GM18870 (cell line): ENCODE results near the gene RTF1.

Source experiments
- ATAC-seq: cut with Tn5 transposase; IDR thresholded peaks from one replicate; pipeline ENCODE4 v1.9.1; 2021; ENCODE audit warnings: moderate library complexity; ENCODE audit not compliant: unreplicated experiment

Gene RTF1

DNA sequence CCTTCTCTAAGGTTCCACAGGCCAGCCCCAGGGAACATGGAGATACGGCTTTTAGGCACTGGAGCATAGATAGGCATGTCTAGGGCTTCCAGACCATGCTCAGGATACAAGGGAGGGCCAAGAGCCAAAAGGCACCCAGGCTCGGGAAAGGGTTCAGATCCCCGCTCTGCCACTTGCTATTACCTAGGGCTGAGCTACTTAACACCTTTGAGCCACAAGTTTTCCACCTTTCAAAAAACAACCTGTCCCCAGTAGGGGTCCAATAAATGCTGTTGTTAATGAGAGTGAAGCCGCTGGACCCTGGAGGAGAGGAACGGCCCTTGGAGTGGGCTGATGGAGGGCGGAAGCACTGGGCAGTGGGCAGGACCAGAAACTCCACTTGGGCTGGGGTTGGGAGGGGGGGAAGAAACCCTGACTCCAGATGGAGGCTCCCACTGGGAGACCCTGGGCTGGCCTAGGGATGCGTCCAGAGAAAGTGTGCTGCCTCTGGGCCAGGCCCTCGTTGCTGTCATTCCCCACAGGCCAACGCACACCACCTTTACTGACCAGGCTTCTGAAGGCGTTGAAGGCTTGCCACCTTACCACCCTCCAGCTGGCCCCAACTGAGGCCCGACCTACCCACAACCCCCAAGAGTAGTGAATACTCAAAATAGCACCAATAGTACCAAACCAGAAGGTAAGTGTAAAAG, 68.2 kb downstream of the RTF1 start:
- no peak for ATAC-seq

DNA sequence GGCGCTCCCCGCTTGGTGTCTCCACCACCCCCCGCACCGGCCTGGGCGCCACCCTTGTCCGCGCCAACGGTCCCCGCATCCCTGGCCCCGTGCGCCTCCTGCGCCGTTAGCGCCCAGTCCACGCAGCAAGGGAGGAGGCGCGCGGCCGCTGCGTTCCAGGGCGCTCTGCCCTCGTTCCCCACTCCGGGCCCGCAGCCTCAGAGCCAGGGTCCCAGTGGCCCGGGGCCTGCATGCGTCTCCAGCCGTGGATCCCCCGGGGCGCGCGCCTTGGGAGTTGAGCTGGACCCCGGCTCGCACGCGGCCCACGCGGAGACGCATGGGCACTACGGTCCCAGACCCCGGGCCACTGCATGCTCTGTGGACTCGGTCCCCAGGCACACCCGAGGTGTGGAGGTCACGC, 69.4 kb downstream of the RTF1 start:
- no peak for ATAC-seq

DNA sequence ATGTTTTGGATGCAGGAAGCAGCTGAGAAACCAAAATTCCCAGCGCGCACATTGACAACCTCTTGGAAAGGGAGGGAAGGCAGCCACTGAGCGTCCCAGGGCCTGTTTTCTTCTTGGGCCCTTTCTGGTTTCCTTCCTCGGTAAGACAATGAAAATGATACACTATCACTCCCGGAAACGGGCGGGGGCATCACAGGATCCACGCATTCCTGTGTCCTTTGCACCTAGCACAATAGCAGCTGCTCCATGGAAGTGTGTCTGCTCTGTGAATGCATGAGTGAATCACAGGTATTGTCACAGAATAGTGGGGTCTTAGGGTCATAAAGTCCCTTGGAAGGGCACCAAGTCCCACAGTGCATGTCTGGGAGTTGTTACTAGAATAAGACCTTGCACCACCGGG, 70.5 kb downstream of the RTF1 start:
- no peak for ATAC-seq

DNA sequence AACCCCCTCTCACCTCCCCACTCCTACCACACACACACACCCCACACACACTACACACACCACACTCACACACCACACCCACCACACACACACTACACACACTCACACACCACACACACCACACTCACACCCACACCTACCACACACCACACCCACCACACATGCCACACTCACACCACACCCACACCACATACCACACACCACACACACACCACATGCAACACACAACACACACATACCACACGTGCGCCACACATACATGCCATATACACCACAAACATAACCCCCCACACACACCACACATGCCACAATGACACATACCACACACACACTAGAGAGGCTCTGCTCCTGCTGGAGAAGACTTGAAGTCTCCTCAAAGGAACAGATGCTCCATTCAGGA, 70.9 kb downstream of the RTF1 start:
- ATAC-seq, result no peak

DNA sequence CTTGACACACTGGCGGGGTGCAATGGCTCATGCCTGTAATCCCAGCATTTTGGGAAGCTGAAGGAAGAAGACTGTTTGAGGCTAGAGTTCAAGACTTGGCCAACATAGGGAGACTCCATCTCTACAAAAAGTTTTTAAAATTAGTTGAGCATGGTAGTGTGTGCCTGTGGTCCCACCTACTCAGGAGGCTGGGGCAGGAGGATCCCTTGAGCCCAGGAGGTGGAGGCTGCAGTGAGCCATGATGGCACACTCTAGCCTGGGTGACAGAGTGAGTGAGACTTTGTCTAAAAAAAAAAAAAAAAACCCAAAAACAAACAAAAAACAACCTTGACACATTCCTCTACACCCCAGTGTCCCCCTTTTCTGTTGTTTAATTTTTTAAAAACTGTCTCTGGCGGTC, 72.7 kb downstream of the RTF1 start:
- no peak for ATAC-seq

DNA sequence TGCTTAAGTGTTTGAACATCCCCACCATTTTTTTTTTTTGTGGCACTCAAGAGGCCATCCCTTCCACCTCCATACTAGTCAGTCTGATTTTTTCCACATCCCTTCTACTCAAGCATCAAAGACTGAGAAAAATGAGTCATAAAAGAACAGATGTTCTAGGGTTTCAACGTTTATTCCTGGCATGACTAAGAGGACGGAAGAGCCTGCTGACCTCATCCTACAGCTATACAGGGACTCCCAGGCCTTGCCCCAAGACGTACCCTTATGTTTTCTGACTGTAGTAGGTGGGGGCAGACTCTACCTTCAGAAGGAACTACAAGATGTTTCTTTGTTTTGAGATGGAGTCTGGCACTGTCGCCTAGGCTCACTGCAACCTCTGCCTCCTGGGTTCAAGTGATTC, 73.5 kb downstream of the RTF1 start:
- peak; percentile 35 for ATAC-seq

DNA sequence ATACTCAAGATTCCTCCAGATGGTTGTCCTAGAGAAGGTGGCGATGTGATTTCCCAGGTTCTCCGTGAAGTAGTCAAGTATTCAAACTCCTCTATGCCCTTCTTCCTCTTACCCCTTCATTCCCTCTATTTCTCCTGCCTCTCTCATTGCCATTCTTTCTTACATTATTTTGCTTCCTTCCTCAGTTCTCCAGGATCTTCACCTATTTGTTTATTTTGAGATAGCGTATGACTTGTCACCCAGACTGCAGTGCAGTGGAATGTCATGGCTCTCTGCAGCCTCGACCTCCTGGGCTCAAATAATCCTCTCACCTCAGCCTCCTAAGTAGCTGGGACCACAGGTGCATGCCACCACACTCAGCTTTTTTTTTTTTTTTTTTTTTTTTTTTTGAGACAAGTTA, 75.0 kb downstream of the RTF1 start:
- ATAC-seq, result no peak

DNA sequence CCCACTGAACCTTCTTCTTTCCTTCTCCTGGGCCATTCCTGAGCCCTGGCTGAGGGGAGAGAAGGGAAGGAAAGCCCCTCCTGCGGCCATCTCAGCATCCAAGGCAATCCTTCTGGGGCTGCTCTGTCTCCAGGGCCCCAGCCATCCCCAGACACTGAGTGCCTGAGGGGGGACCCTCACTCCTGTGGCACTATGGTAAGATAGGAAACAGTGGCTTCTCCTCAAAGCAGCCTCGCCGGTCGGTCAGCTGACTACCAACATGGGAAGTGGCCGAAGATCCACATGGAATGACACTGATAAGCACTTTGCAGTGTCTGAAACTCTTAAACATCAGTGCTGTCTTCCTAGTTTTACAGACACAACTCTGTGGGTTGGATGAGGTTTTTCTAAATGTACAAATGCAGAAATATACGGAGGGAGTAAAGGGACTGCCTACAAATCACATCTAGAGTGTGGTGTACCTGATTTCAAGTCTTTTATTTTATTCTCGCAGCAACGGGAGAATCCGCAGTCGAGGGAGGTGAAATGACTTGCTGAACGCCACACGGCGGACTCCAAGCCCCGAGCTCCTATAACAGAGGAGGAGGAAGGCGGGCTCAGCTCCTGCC, 75.8 kb downstream of the RTF1 start:
- ATAC-seq, result no peak

DNA sequence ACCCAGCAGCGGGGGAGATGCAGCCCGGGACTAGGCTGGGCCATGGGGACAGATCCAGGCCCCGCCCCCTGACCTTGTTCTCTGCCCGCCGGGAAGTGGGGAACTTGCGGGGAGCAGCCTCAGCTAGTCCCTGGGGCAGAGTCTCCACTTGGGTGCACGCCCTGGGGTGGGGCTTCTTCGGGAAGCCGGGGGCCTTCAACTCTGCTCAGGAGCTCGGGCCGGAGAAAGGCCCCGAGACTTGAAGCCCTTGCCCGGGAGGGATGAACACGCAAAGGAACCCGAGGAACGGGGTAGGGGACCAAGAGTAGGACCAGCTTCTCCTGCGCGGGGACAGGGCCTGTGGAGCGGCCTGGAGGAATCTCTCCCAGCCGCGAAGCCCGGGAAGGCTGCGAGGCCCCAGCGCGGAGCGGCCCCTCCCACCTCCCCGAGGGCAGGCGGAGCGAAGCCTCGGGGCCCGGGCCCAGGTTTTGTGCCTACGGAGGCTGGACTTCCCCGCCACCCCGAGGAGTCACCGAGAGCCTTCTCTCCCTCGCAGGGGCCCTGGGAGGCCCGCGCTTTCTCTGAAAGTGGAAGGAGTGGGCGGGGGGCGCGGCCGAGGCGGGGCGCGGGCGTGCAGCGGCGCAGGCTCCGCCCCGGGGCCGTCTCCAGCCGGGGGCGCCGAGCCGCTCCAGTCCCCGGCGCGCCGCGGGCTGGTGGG, 76.5 kb downstream of the RTF1 start, which contains the start of gene ITPKA:
Gene ITPKA (plus strand): TSS at position 670 of the 697 bp plus-strand sequence. CDS start 54 bp downstream, outside the sequence.
- ATAC-seq, result peak; percentile 50

DNA sequence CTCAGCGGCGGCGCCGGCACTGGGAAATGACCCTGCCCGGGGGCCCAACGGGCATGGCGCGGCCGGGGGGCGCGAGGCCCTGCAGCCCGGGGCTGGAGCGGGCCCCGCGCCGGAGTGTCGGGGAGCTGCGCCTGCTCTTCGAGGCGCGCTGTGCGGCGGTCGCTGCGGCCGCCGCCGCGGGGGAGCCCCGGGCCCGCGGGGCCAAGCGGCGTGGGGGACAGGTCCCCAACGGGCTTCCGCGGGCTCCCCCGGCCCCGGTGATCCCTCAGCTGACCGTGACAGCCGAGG, 77.0 kb downstream of the RTF1 start:
- peak; percentile 18 for ATAC-seq

DNA sequence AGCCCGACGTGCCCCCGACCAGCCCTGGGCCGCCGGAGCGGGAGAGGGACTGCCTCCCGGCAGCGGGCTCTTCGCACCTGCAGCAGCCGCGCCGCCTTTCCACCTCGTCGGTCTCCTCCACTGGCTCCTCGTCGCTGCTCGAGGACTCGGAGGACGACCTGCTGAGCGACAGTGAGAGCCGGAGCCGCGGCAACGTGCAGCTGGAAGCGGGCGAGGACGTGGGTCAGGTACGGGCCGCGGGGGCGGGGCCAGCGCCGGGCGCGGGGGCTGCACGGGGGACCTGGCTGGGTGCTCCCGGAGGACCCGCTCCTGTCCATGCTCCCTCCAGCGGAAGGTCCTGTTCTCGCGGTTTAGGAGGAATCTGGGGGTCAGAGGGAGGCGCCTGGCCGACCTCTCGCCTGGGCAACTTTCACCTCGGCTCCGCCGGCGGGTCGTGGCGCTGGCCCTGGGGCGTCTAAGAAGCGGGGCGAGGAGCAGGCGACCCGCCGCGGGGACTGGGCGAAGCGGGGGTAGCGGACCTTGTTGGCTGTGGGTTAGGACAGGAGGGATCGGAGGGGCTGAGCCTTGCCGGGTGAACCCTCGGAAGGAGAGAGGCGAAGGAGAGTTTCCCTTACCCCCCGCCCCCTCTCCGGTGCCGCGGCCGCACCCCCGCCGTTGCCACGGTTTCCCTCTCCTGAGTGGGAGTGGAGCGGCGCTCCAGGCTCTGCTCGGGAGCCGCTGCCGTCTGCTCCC, 77.5 kb downstream of the RTF1 start:
- no peak for ATAC-seq

DNA sequence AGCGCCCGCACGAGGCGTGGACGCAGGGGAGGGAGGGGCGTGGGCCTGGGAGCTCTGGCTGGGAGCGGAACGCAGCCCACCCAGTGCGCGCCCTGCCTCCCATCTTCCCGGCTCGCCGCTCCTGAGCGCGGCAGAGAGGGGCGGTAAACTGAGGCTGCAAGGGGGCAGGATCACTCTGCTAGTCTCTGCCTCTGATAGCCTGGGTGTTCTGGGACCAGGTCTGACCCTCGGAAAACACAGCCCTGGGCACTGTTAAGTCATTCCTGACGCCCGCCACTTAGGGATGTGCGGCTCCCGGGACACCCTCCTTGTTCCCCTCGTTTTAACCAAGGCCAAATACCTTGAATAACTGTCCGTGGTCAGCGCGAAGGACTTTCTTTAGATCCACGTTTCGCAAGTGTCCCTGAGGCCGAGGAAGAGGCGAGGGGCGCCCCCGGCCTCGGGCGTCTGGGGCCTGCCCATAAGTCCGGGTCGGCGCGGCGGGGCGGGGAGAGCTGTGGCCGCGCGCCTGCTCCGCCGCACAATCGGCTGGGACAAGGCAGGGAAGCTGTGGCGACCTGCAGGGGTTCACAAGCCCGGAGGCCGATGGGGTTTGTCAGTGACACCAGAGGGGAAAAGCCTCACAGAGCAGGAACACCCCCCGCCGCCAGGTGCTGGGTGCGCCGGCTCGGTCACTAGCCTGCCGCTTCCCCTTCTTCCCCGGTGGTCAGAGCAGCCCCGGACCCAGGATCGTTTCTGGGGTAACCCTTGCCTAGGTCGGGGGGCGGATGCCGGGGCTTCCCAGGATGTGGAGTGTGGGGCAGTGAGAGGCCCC, 78.2 kb downstream of the RTF1 start:
- ATAC-seq, result no peak

DNA sequence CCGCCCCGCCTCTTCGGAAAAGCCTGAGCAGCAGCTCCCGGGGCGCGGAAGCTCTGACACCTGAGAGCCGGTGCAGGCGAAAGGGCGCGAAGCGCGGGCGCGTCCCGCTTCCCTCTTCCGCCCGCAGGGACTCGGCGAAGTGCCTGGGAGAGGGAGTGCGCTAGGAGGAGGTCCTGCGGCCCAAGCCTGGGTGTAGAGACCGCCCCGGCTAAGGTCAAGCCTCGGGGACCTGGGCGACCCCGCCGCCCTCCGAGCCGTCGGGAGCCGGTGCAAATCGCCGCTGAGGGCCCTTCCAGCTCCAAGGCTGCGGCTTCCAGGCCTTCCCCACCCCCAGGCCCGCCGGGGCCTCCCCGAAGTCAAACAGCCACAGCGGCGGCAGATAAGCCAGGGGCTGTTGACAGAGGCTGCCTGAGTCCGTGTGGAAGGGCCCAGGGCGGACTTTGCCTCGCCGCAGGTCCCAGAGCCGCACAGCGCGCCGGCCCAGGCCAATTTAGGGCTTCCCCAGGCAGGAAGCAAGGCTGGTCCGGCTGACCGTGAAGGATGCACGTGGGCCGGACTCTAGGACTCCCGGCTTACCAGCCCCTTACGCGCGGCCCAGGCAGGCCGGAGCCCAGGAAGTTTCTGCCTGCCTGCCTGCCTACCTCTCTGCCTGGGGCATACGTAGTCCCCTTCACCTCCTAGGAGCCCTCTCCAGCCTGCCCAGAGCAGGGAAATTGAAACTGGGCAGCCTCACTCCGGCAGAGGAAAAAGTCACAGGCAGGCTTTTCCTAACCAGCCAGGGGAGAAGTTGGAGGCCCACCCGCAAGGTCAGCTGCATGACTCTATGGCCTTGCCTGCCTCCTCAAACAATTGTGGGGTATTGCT, 79.1 kb downstream of the RTF1 start:
- no peak for ATAC-seq

DNA sequence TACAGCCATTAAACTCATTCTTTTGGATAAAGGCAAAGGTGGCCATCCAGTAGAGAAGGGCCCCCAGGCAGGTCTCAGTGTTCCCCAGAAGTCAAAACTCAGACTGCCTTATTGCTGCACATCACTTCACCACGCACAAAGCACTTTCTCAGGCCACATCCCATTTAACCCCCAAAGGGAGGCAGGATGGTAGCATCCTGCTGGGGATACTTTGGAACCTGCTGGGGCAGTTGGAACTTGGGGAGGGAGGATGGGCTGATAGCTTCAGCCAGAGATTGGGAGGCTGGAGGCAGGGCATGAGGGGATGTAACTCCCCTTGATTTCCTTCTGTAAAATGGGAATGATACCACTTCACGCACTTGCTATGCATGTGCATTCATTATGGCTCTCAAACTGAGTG, 81.8 kb downstream of the RTF1 start:
- ATAC-seq, result no peak

DNA sequence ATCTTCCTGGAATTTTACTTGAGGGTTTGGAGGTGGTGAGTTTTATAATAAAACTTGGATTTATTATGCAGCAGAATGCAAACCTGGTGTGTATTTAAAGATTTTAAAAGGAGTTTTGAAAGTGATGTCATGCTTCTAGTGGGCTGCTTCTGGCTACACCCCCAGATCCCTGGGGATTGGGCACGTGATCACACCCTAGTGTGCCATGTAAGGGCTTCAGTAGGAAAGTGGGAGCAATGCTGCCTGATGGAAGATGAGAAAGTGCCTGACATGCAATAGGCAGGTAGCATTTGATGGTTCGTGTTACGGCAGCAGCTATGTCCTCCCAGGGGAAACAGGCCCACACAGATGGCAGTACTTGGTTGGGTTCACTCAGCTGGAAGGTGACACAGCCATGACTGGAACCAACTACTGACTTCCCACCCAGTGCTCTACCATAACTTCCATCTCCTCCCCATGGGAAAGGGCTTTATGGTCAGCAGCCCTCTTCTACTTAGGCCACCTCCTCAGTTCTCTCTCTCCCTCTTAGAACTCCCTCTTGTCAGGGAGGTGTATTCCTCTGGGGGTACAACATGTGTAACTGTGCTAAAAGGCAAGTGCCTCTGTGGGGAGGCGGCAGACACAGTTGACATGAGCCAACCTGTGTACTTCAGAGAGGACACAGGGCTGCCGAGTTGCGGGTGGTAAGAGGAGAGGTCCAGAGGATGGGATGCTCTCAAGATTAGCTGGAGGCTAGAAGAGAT, 82.4 kb downstream of the RTF1 start:
- no peak for ATAC-seq

DNA sequence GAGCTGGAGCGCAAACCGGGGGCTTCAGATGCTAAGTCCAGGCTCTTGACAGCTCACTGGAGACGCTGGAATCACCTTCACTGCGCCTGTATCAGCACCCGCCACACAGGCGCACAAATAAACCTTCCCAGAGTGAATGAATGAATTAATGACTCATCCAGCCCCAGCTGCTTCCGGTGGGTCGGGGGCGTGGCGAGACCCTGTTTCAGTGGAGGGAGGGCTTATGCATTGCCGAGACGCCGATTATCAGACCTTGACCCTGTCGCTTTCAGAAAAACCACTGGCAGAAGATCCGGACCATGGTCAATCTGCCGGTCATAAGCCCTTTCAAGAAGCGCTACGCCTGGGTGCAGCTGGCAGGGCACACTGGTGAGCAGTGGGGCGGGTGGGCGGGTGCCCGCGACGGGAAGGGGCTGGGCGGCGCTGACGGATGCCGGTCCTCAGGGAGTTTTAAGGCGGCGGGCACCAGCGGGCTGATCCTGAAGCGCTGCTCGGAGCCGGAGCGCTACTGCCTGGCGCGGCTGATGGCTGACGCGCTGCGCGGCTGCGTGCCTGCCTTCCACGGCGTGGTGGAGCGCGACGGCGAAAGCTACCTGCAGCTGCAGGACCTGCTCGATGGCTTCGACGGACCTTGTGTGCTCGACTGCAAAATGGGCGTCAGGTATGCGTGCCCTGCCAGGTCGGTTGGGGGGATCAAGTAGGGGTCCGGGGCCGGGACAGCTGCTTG, 84.5 kb downstream of the RTF1 start:
- ATAC-seq, result no peak

DNA sequence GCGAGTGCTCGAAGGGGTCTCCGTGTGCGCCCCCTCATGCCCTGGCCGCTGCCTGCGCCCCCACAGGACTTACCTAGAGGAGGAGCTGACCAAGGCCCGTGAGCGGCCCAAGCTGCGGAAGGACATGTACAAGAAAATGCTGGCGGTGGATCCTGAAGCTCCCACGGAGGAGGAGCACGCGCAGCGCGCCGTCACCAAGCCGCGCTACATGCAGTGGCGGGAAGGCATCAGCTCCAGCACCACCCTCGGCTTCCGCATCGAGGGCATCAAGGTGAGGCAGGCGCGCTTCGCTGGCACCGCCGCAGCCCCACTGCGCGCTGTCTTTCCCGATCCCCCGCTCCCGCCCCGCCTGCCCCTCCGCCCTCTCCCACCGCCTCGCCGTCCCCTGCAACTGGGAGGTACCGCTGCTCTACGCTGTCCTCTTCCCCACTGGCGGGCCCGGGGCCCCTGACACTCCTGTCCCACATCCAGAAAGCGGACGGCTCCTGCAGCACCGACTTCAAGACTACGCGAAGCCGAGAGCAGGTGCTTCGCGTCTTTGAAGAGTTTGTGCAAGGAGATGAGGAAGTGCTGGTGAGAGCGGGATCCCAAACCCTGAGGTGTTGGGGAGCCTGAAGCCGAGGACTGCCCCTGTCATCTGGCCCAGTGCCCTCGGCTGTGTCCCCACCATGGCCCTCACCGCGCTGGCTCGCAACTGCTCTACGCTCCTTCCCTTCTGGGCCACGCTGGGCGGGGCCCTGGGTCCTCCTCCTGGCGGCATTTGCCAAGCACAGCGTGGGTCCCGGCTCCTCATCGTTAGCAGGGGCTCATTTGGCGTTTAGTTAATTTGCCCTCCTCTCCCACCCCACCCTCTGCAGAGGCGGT, 85.3 kb downstream of the RTF1 start:
- ATAC-seq, result no peak
